PC-3 (cell line): ENCODE results near the gene OR14I1.

Source experiments
- CTCF ChIP-seq: fragments of 300-600 bp; sonication (generic); conservative IDR thresholded peaks from 2 replicates; pipeline ENCODE4 v1.5.1; 2017; ENCODE audit warnings: antibody characterized with exemption, low read depth, mild to moderate bottlenecking, low read length
- EZH2 ChIP-seq: fragments of 300-600 bp; sonication (generic); IDR thresholded peaks from one replicate; pipeline ENCODE4 v1.6.1; 2017; ENCODE audit warnings: antibody characterized with exemption, mild to moderate bottlenecking, low read length; ENCODE audit not compliant: unreplicated experiment

DNA sequence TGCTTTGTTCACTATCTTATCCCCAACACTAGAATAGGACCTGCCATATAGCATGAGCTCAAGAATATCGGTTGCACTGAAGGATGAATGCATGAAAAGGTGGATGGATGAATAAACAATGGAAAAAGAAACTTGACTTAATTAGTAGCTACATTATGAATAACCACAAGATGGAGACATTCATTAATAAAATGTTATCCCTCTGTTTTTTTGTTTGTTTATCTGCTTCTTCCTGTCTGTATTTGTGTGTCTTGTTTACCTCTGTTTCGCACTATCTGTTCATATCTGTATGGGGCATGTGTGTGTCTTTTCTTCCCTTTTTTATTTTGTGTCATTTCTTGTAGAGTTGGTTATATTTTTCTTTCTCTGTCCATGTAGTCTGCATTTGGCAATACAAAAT, 1.1 kb upstream of the OR14I1 start:
- TF ChIP-seq EZH2 (no peak), CTCF (peak; percentile 73)
